Activated CD8-positive, alpha-beta memory T cell treated with anti-CD3 and anti-CD28 coated beads, Interleukin-2, amount 50 U/mL, for 4 hours (primary cell): Measurements from ENCODE around the gene PPFIA1.

Source experiments
- DNase-seq: peaks from one replicate; pipeline ENCODE4 v3.0.0-alpha.2; 2020

The PPFIA1 gene

DNA sequence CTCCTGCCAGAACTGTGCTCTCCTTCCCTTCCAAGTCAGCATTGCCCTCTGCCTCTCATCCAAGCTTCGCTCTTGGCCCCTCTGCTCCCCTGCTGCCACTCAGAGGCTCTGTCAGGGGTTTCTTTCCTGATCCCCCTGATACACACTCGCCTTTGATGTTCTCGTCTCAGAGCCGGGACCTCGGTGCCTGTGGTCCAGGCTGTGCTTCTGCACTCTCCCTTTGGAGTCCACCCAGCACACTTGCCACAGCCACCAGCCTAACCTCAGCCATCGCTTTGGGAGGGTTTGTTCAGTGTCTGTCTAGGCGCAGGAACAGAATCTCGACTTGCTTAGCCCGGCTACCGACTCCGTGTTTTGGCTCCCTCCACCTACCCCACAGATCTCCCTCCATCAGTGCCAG, 29.1 kb downstream of the PPFIA1 start:
- no peak for DNase-seq

DNA sequence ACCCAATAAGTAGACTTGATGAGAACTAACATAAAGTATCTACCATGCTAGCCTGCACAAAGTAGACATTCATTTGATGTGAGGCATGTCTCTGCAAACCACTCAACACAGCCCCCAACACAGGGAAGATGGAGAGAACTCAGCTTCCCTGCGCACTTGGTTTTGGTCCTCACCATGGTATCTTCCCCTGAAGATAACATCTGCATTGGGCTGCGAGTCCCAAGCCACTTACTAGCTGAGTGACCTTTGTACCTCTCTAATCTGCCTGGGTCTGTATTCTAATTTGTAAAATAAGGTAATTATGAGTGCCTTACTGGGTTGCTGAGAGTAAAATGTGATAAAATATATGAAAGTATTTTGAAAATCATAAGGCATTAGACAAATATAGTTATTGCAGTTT, 30.7 kb downstream of the PPFIA1 start:
- no peak for DNase-seq

DNA sequence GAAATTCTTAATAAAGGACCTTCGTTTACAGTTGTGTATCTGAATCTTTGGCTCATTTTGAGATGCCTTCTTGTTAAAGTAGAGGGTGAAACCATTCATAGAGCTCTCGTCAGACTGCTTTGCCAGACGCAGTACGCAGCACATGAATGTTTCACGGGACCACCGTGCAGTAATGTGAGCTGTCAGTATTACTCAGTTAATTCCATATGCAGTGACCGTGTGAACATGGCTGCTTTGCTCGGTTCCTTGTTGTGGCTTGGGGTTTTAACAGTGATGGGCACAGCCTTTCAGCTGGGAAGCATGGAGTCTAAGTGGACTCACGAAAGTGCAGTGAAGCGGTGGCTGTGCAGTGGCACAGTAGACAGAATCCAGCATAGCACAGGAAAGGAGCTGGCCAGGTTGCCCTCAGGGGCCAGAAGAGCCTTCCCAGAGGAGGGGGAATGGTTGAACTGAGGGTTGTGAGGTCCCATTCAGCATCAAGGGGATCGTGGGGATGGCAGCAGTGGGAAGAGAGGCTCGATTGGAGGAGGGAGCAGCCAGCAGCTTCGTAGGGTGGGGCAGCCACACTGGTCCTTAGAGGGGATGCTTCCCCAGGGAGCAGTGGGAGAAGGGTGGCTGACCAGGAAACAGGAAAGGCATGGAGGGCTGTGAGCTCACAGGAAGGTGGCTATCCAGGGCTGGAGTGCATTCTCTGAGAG, 31.4 kb downstream of the PPFIA1 start:
- no peak for DNase-seq

DNA sequence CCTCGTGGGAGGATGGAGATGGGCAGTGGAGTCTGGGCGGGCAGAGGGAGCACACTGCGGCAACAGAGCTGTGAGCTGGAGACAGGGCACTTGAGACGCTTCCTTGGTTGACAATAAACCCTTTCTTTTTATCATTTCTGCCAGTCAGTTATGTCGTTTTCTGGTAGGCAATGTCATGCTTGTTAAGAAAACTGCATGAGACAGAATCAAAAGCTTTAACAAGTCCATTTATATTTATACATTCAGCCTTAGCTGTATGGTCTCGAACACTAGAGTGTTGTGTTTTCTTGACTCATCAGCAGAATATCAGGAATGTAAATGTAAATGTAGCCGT, 31.9 kb downstream of the PPFIA1 start:
- no peak for DNase-seq

DNA sequence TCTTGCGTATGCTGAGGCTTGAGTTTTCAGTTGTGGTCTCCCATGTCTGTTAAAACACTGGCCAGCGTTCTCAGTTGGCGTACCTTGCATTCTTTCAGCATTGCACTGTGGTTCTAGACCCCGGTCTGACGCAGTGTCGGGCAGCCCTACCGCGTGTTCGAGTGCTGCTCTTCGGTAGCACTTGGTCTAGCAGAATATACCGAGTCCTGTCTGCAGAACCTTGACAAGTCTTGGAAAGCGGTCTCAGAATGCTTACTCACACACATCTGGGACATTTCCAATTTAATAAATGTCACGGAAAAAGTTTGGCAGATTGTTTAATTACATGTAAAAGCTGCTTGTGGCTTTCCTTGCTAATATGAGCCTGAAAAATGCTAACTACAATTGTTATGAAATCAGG, 32.6 kb downstream of the PPFIA1 start:
- no peak for DNase-seq

DNA sequence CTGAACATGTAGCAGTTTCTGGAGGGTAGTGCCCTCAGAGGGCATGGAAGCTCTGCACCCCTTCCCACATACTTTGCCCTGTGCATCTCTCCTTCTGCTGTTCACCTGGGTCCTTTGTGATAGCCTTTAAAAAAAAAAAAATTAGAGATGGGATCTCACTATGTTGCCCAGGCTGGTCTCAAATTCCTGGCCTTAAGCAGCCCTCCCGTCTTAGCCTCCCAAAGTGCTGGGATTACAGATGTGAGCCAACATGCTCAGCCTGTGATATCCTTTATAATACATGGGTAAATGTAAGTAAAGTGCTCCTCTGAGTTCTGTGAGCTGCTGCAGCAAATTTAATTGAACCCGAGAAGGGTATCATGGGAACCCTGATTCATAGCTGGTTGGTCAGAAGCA, 33.7 kb downstream of the PPFIA1 start:
- DNase-seq: no peak

DNA sequence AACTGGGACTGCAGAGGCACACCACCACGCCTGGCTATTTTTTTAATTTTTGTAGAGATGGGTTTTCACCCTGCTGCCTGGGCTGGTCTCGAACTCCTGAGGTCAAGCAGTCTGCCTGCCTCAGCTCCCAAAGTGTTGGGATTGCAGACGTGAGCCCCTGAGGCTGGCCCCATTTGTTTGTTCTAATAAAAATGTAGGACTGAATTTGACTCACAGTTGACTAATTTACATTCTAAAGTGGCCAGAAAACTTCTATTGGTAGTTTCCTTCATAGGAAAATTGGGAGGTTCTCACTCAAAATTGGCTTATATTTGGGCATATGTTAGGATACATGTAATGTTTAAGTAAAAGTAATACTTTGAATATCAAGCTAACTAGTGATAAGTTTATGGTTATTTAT, 35.0 kb downstream of the PPFIA1 start:
- no peak for DNase-seq

DNA sequence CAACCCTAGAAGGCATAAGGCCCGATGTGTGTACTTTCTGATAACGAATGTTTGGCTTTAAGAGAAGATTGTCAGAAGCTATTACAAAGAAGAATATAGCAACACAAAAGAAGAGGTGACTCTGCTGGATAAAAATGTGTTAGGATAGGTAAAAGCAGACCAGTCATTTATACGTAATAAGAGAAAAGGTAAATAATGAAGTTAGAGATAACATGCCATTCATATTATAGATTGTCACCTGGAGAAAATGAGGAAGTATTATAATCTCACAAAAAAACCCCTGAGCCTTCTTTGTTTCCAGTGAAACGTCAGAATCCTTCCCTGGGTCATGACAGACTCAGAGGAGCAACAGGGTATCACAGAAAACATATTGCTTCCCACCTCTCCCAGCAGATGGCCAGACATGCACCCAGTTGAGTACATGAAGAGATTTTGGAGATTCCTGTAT, 36.1 kb downstream of the PPFIA1 start:
- DNase-seq: no peak

DNA sequence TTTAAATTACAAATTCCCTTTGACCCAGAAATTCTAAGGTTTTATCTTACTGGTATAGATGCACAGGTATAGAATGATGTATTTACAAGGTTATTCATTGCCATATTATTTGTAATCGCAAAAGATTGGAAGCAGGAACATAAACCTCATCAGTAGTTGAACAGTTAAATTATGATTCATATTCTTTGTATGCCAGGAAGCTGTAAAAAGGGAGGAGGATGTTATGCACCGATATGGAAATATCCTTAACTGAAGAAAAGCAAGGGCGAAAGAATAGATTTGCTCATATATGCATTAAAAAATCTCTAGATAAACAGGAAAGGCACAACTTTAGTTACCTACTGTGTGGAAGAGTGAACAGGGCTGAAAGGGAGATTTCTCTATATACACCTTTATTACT, 36.7 kb downstream of the PPFIA1 start:
- DNase-seq: no peak

DNA sequence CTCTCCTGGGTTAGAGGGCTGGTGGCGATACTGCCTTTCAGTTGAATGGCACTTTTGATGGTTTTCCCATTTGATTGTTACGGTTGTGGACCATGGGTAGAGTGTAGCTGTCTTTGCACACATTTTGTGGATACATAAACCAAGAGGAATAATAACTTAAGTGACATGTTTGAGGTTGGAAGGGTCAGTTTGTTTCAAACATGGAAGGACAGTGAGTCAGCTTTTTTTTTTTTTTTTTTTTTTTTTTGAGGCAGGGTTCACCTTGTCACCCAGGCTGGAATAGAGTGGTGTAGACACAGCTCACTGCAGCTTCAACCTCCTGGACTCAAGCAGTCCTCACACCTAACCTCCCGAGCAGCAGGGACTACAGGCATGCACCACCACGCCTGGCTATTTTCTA, 41.1 kb downstream of the PPFIA1 start:
- no peak for DNase-seq

DNA sequence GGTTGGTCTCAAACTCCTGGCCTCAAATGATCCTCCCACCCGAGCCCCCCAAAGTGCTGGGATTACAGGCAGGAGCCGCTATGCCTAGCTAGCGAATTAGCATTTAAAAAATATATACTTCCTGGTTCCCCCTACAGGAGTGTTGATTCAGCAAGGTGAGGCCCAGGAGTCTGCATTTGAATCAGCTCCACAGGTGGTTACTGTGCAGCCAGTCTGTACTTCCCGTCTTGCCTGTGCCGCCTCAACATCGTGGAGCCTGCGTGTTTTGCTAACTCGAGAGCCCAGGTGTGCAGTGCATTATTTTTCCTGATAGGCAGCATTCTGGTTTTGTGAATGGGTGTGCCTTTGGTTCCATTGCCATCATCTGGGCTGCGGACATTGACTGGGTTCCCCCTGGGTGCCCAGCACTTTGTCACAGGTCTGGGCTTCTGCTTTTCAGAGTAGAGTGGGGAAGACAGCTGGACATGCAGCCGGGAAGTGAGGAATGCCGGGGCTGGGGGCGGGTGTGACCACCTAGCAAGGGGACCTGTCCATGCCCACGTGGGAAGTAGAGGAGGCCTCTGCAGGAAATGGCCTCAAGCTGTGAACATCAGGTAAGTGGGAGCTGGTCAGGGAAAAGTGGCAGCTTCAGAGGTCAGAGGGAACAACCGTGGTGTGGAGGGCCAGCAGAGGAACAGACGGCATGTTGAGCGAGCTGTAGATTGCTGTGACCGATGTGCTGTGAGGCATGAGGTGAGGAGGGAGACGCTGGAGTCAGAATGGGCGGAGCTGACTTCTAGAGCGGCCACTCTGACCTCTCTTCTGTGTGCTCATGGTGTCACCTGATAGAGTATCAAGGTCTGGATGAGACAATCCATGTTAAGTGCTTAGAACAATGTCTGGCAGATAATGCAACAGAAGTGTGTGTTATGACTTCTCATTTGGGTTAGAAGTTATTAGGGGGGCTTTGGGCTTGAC, 42.2 kb downstream of the PPFIA1 start:
- DNase-seq: no peak

DNA sequence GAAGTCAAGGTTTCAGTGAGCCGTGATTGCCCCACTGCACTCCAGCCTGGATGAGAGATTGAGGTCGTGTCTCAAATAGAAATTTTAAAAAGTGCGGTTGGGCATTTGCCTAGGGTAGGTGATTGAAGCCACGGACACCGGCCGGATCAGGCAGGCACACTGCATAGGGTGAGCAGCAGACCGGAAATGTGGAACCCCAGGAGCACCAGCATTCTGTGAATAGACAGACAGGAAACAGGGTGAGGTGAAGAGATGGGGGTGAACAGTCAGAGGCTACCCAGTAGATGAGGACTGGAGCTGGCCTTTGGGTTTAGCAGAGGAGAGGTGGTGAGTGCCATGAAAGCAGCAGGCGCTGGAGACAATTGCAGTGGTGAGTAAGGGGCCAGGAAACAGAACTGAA, 43.5 kb downstream of the PPFIA1 start:
- no peak for DNase-seq

DNA sequence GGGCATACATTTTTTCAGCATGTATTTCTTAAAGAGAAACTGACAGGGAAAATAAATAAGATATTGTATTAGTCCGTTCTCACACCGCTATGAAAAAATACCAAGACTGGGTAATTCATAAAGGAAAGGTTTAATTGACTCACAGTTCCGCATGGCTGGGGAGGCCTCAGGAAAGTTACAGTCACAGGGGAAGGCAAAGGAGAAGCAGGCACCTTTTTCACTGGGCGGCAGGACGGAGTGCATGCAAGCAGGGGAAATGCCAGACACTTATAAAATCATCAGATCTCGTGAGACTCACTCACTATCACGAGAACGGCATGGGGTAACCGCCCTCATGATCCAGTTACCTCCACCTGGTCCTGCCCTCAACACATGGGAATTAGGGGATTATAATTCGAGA, 44.2 kb downstream of the PPFIA1 start:
- no peak for DNase-seq

DNA sequence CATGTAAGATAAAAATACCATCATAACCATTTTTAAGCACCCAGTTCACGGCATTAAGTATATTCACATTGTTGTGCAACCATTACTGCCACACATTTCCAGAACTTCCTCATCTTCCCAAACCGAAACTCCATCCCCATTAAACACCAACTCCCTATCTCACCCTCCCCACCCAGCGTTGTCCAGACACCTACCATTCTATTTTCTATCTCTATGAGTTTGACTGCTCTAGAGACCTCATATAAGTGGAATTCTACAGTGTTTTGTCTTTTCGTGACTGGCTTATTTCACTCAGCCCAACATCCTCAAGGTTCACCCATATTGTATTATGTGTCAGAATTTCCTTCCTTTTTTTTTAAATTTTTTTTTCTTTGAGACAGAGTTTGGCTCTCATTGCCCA, 45.2 kb downstream of the PPFIA1 start:
- no peak for DNase-seq

DNA sequence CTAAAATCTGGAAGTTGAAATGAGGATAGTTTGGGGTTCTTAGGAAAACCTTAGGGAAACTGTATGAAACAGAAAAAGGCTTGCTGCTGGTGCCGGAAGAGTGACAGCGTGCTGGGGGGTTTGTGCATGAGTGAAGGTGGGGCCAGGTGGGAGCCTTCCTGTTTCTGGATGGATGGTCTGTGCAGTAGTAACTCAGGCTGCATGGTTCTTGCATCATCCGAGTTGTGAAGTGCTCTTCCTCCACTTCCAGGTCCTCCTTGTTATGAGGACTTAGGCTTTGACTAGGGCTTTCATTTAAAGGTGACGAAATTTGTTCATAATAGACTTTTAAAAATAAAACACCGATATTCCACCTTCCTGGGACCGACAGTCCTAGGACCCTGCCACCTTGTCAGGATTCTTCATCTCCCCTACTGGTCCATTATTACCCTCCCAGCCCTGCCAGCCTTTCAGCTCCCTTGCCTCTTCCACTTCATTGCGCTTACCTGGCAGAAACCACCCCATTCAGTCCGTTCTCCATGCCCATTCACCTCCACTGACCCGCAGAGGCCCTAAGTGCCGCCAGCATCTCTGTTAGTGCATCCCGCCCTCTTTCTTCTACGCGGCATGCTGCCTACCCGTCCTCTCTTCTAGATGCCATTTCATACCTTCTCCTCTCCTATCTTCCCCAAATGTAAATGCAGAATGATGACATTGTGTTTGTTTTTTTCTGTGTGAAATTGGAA, 47.3 kb downstream of the PPFIA1 start:
- DNase-seq: no peak

DNA sequence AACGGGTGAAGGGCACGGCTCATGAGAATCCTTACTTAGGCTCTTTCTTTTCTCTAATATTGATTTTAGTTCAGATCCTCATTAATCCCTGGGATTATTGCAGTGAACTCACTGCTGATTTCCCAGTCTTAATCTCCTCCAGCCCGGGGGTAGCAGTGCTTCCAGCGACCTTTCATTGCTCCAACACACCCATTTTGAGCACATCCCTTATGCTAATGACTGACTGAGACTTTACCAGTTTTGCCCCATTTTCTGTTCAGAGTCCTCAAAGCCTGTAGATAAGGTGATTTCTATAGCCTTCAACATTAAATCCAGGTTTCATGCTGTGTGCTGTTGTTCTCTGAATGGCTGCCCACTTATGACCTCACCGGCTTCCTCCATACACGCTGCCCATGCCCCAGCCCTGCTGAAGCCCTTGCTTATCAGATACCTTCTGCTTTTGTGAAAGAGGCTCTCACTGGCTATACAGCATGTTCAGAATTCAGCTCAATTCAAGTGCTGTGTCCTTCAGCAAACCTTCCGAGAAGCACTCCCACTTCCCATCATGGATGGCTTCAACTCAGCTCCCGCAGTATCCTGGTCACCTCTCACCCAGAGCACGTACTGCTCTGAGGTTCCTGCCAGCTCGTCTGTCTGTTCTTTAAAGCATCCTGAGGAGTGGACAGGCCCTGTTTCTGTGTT, 49.0 kb downstream of the PPFIA1 start:
- no peak for DNase-seq

DNA sequence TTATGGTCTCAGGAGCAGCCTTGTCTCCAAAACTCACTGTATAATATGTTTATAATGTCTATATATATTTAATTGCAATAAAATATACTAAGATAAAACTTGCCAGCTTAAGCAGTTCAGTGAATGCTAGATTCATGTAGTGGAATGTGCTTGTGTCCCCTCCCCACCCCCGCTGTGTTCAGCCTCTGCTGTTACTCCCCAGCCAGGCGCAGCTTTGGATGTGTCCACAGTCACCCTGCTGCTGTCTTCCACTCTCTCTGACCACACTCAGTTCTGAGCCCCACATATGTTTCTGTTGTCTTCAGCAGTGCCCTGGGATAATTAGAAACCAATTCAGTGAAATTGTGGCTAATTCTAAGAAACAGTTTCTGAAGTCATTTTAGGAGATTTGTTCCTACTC, 52.2 kb downstream of the PPFIA1 start:
- DNase-seq: no peak

DNA sequence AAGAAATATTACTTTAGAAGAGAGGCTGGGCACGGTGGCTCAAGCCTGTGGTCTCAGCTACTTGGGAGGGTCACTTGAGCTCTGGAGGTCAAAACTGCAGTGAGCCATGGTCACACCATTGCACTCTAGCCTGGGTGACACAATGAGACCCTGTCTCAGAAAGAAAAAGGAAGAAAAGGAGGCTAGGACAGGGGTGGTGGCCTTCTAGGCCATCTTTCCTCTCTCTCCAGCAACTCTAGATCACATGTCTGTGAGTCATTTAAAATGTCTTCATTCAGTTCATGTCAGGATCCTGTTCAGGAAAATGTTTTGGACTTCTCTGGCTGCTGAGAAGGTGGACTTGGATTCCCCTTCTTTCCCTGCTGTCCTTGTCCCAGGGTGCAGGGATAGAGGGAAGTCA, 53.3 kb downstream of the PPFIA1 start:
- DNase-seq: no peak

DNA sequence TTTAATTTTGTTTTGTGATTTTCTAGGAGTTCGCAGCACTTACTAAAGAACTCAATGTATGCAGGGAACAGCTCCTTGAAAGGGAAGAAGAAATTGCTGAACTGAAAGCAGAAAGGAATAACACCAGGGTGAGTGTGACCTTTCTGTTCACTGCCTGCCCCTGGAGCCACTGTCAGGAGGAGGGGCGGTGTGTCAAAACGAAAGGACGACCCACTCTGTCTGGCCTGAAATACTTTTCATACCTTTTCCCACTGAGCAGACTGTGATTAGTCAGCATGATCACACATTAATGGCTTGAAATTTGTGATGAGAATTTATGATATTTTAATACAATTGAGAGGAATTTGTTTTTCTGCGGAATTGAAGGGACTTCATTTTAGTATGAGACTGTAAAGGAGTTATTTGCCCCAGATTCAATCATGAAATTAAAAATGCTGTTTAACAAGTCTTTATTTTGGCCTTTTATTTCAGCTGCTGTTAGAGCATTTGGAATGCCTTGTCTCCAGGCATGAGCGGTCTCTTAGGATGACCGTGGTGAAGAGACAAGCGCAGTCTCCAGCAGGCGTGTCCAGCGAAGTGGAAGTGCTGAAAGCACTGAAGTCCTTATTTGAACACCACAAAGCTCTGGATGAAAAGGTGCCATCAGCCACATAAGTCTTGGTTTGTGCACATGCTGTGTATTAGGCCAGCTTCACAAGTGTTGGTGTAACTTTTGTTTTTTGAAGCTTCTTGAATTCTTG, 54.1 kb downstream of the PPFIA1 start:
- DNase-seq: no peak

DNA sequence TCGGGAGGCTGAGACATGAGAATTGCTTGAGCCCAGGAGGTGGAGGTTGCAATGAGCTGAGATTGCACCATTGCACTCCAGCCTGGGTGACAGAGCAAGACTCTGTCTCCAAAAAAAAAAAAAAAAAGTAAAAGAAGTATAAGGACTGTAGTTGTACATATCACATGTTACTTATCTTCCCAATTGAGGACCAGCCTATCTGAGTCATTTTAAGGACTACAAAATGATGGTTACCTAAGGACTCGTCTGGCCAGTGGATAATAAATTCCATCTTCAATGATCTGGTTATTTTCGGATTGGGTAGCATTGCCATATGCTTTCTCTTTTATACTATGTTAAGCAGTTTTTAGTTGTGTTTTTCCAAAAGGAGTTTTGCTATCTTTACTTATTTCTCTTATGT, 55.3 kb downstream of the PPFIA1 start:
- no peak for DNase-seq

DNA sequence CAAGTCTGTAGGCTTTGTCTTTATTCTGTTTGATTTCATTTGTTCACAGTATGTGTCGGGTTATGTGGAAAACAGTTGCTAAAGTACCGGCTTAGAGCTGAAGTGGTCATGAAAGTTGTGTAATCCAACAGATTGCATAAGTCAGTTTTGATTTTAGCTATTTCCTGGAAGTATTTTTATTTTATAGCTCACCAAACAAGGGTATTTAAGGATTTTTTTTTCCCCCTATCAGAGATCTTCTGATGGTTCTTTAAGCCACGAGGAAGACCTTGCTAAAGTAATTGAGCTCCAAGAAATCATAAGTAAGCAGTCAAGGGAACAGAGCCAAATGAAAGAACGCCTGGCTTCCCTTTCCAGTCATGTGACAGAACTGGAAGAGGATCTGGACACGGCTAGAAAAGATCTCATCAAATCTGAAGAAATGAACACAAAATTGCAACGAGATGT, 55.9 kb downstream of the PPFIA1 start:
- no peak for DNase-seq

DNA sequence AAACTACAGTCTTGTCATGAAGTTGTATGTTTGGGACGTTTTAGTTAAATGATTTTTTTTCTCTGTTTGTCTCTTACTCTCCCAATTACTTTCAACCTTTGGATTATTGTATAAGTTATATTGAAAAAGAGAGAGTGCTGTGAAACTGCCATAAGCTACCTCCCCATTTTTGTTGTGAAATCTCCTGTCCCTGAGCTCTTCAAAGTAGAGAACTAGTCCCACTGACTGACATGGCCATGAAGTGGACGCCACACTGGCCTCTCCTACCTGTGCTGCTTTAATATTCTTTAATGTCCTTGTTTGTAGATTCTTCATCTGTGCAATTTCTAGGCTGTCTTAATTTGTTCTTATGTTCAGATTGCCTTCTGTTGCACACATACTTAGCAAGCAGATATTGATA, 56.3 kb downstream of the PPFIA1 start:
- DNase-seq: no peak
